Loucy (cell line): ENCODE results near the gene FAM20C.

Source experiments
- H2AFZ ChIP-seq: fragments of 200-600 bp; sonication (generic); 2 replicates; pipeline ENCODE4 v1.6.0; 2016; ENCODE audit warnings: antibody characterized with exemption, mild to moderate bottlenecking, low read length, moderate library complexity
- H3F3A ChIP-seq: fragments of 200-600 bp; 2 replicates; pipeline ENCODE4 v1.6.0; 2016; ENCODE audit warnings: antibody characterized with exemption, low read depth, mild to moderate bottlenecking
- H3K27me3 ChIP-seq: fragments of 200-600 bp; sonication (generic); 2 replicates; pipeline ENCODE4 v1.6.1; 2014; ENCODE audit warnings: low read length, mild to moderate bottlenecking; ENCODE audit not compliant: insufficient read depth, poor library complexity, severe bottlenecking
- H3K36me3 ChIP-seq: fragments of 200-600 bp; sonication (generic); 2 replicates; pipeline ENCODE4 v1.6.1; 2016; ENCODE audit warnings: low read length; ENCODE audit not compliant: insufficient read depth
- H3K4me1 ChIP-seq: fragments of 200-600 bp; sonication (generic); 2 replicates; pipeline ENCODE4 v1.5.1; 2014; ENCODE audit warnings: low read length, mild to moderate bottlenecking; ENCODE audit not compliant: insufficient read depth, poor library complexity, severe bottlenecking
- H3K4me2 ChIP-seq: fragments of 200-600 bp; sonication (generic); 2 replicates; pipeline ENCODE4 v1.6.0; 2014; ENCODE audit warnings: antibody characterized with exemption, low read length, low read depth, mild to moderate bottlenecking; ENCODE audit not compliant: poor library complexity, severe bottlenecking
- H3K4me3 ChIP-seq: fragments of 200-600 bp; sonication (generic); 2 replicates; pipeline ENCODE4 v1.5.1; 2014; ENCODE audit warnings: low read length, mild to moderate bottlenecking, mixed read lengths; ENCODE audit not compliant: poor library complexity, severe bottlenecking
- H3K79me2 ChIP-seq: fragments of 200-600 bp; sonication (generic); 2 replicates; pipeline ENCODE4 v1.6.1; 2014; ENCODE audit warnings: low read length; ENCODE audit not compliant: insufficient read depth
- H3K9ac ChIP-seq: fragments of 200-600 bp; sonication (generic); 2 replicates; pipeline ENCODE4 v1.6.0; 2014; ENCODE audit warnings: mild to moderate bottlenecking, low read depth, low read length, moderate library complexity; ENCODE audit not compliant: poor library complexity, severe bottlenecking
- H3K9me2 ChIP-seq: fragments of 200-600 bp; sonication (generic); replicated peaks from 2 replicates; pipeline ENCODE4 v1.6.1; 2016; ENCODE audit warnings: low read depth, low read length, mixed read lengths
- H3K9me3 ChIP-seq: fragments of 200-600 bp; sonication (generic); 2 replicates; pipeline ENCODE4 v1.6.1; 2014; ENCODE audit warnings: mild to moderate bottlenecking, antibody characterized with exemption, low read length, low read depth; ENCODE audit not compliant: insufficient read depth
- H4K20me1 ChIP-seq: fragments of 200-600 bp; sonication (generic); 2 replicates; pipeline ENCODE4 v1.6.0; 2014; ENCODE audit warnings: antibody characterized with exemption, low read length, mild to moderate bottlenecking; ENCODE audit not compliant: insufficient read depth, poor library complexity, severe bottlenecking
- EZH2phosphoT487 ChIP-seq: fragments of 200-600 bp; IDR thresholded peaks from 2 replicates; pipeline ENCODE4 v1.6.1; 2018; ENCODE audit warnings: antibody characterized with exemption, mild to moderate bottlenecking, moderate library complexity, borderline replicate concordance
- TF ChIP-seq, protein P1 (sequence below): fragments of 200-600 bp; sonication (generic); conservative IDR thresholded peaks from 2 replicates; pipeline ENCODE4 v1.5.1; 2014; ENCODE audit warnings: mild to moderate bottlenecking, antibody characterized with exemption, low read length

The FAM20C gene

GRCh38 chr7:167976-168791, 24.2 kb upstream of the FAM20C start:
- H3K9me3 ChIP-seq, result peaks cover 5% of the 10 kb centered on the region; the same call in 1 of the 2 replicates
- H3K36me3 ChIP-seq, result no peaks in the 10 kb centered on the region
- TF ChIP-seq, protein P1, sequence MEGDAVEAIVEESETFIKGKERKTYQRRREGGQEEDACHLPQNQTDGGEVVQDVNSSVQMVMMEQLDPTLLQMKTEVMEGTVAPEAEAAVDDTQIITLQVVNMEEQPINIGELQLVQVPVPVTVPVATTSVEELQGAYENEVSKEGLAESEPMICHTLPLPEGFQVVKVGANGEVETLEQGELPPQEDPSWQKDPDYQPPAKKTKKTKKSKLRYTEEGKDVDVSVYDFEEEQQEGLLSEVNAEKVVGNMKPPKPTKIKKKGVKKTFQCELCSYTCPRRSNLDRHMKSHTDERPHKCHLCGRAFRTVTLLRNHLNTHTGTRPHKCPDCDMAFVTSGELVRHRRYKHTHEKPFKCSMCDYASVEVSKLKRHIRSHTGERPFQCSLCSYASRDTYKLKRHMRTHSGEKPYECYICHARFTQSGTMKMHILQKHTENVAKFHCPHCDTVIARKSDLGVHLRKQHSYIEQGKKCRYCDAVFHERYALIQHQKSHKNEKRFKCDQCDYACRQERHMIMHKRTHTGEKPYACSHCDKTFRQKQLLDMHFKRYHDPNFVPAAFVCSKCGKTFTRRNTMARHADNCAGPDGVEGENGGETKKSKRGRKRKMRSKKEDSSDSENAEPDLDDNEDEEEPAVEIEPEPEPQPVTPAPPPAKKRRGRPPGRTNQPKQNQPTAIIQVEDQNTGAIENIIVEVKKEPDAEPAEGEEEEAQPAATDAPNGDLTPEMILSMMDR, result no peak
- TF ChIP-seq EZH2phosphoT487, result no peak
- no peak overlapping the region for H3K4me2 ChIP-seq
- H3K4me1 ChIP-seq, result no peaks in the 10 kb centered on the region
- no peak overlapping the region for H3K9ac ChIP-seq
- no peaks in the 10 kb centered on the region for H3K9me2 ChIP-seq
- no peaks in the 10 kb centered on the region for H3K79me2 ChIP-seq
- no peak overlapping the region for H3K4me3 ChIP-seq
- H2AFZ ChIP-seq, result no peak overlapping the region
- no peaks in the 10 kb centered on the region for H3K27me3 ChIP-seq
- H3F3A ChIP-seq, result no peaks in the 10 kb centered on the region
- H4K20me1 ChIP-seq, result no peaks in the 10 kb centered on the region

DNA sequence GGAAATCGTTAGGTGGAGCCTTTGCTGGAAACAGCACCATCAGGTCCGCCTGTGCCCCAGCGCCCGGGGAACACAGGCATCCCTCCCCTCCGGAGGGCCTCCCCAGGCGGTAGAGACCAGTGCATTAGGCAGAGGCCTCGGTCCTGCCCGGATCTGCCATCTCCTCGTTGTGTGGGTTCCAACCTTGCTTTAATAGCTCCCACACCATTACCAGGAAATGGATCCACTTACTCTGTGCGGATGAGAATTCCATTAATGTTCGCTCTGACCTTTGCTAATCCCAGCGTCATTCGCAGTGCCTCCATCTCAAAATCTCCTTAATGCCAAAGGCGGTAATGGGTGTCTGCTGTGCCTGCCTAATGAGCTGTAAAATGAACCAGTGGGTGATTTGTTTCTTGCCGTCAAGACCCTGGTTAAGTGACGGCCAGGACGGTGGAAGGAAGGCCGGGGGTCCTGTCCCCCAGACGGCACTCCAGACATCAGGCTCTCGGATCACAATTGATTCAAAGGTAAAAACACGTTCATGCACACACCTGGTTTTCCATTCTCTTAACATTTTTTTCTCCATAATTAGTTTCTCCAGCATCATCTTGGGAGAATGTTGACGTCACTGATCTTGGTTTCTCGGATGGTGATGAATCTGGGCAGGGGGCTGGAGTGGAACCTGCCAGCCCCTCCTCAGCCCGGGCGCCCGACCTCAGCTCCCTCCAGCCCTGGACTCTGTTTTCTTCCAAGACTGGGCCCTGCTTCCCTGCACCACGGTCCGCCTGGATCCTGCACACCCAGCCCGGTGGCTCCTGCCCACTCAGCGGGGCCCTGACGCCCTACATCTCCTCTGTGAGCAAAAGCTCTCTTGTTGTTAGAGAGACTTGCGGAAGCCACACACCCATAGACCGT, 22.8 kb upstream of the FAM20C start:
- TF ChIP-seq EZH2phosphoT487, result no peak
- TF ChIP-seq, protein P1, result no peak

GRCh38 chr7:170551-171363, 21.6 kb upstream of the FAM20C start:
- Histone ChIP-seq H3F3A (no peaks in the 10 kb centered on the region), H3K4me2 (no peak overlapping the region), H3K9me2 (no peaks in the 10 kb centered on the region), H3K4me3 (no peak overlapping the region), H3K9me3 (peaks cover 5% of the 10 kb centered on the region; the same call in 1 of the 2 replicates), H3K4me1 (no peaks in the 10 kb centered on the region), H3K36me3 (no peaks in the 10 kb centered on the region), H3K27me3 (no peaks in the 10 kb centered on the region), H2AFZ (no peak overlapping the region), H3K9ac (no peak overlapping the region), H4K20me1 (no peaks in the 10 kb centered on the region), H3K79me2 (no peaks in the 10 kb centered on the region)
- TF ChIP-seq, protein P1, result no peak
- no peak for TF ChIP-seq EZH2phosphoT487

More for the DNA sequence above, 22.8 kb upstream of the FAM20C start:
- Histone ChIP-seq H4K20me1 (no peaks in the 10 kb centered on the region), H3K4me3 (no peak overlapping the region), H3K36me3 (no peaks in the 10 kb centered on the region), H3K9me3 (peaks cover 5% of the 10 kb centered on the region; the same call in 1 of the 2 replicates), H3K4me1 (no peaks in the 10 kb centered on the region), H3F3A (no peaks in the 10 kb centered on the region), H3K9me2 (no peaks in the 10 kb centered on the region), H3K27me3 (no peaks in the 10 kb centered on the region), H3K9ac (no peak overlapping the region), H3K4me2 (no peak overlapping the region), H2AFZ (no peak overlapping the region), H3K79me2 (no peaks in the 10 kb centered on the region)
